Measurements from ENCODE around the gene PKIG. TPM values are rescaled to one million over a fixed set of nuclear protein-coding genes. Genes with fewer than 3 reads are reported as not detected.

The PKIG gene
- total RNA-seq, 1 donor, result 83.2 TPM

GRCh38 chr20:44658810-44659209 lies 76.4 kb downstream of the PKIG start:
- TF ChIP-seq CTCF (IDR thresholded peaks at IDR 0.05; ENCODE audit: insufficient read depth, low read length), result no peak
- H3K4me3 ChIP-seq (ENCODE audit: low read depth, low read length), result no peak overlapping the region
- no peak for DNase-seq (ENCODE audit: low read depth)

- no peak for TF ChIP-seq CTCF (IDR thresholded peaks at IDR 0.05; ENCODE audit: insufficient read depth, low read length)
- H3K4me3 ChIP-seq (ENCODE audit: low read depth, low read length), result no peak overlapping the region
- no peak for DNase-seq (ENCODE audit: low read depth)
These were observed 77.6 kb downstream of the PKIG start for GRCh38 chr20:44659931-44660330.

GRCh38 chr20:44660581-44660980 lies 78.2 kb downstream of the PKIG start:
- DNase-seq (ENCODE audit: low read depth), result no peak
- H3K4me3 ChIP-seq (ENCODE audit: low read depth, low read length), result no peak overlapping the region
- no peak for TF ChIP-seq CTCF (IDR thresholded peaks at IDR 0.05; ENCODE audit: insufficient read depth, low read length)

GRCh38 chr20:44662261-44662660 lies 79.9 kb downstream of the PKIG start:
- TF ChIP-seq CTCF (IDR thresholded peaks at IDR 0.05; ENCODE audit: insufficient read depth, low read length), result no peak
- DNase-seq (ENCODE audit: low read depth), result no peak

GRCh38 chr20:44664131-44664530 lies 81.8 kb downstream of the PKIG start:
- TF ChIP-seq CTCF (IDR thresholded peaks at IDR 0.05; ENCODE audit: insufficient read depth, low read length), result no peak
- no peak for DNase-seq (ENCODE audit: low read depth)
- H3K4me3 ChIP-seq (ENCODE audit: low read depth, low read length), result no peak overlapping the region

More at GRCh38 chr20:44662261-44662660, 79.9 kb downstream of the PKIG start:
- no peak overlapping the region for H3K4me3 ChIP-seq (ENCODE audit: low read depth, low read length)

GRCh38 chr20:44666066-44666465 lies 83.7 kb downstream of the PKIG start:
- TF ChIP-seq CTCF (IDR thresholded peaks at IDR 0.05; ENCODE audit: insufficient read depth, low read length), result no peak

More at GRCh38 chr20:44666066-44666465, 83.7 kb downstream of the PKIG start:
- no peak for DNase-seq (ENCODE audit: low read depth)
- H3K4me3 ChIP-seq (ENCODE audit: low read depth, low read length), result no peak overlapping the region

Other genes with a start within 250 kb of the PKIG start
- not detected in 2 replicates for gene R3HDML, start 245.5 kb upstream of the PKIG start, total RNA-seq (ENCODE audit: low replicate concordance)
- gene HNF4A, start 226.9 kb upstream of the PKIG start, total RNA-seq (ENCODE audit: low replicate concordance), result not detected in 2 replicates
- gene TTPAL, start 106.7 kb upstream of the PKIG start, total RNA-seq (ENCODE audit: low replicate concordance), result 11.1 and 18.0 TPM in 2 replicates
- gene SERINC3, start 60.5 kb upstream of the PKIG start, total RNA-seq (ENCODE audit: low replicate concordance), result 113 and 160 TPM in 2 replicates
- 4.6 and 11.8 TPM in 2 replicates for gene ADA, start 69.1 kb downstream of the PKIG start, total RNA-seq (ENCODE audit: low replicate concordance)
- 67.9 and 266 TPM in 2 replicates for gene CCN5, start 132.8 kb downstream of the PKIG start, total RNA-seq (ENCODE audit: low replicate concordance)
- 4.2 and 8.5 TPM in 2 replicates for gene KCNK15, start 163.3 kb downstream of the PKIG start, total RNA-seq (ENCODE audit: low replicate concordance)
- 0.27 and 0.41 TPM in 2 replicates for gene RIMS4, start 228.0 kb downstream of the PKIG start, total RNA-seq (ENCODE audit: low replicate concordance)